Sigmoid colon (tissue), 7 donors: ENCODE measurements around the gene KCNK2. TPM values are rescaled to one million over a fixed set of nuclear protein-coding genes. Genes with fewer than 3 reads are reported as not detected.

Source experiments
- DNase-seq: peaks from one replicate; pipeline ENCODE4 v3.0.0-alpha.2; 2019
- H3K27ac ChIP-seq, 4 donors: fragments of 200-600 bp; sonication (generic); one replicate each; pipeline ENCODE4 v1.5.1; 2016 to 2019; ENCODE audit warnings: mild to moderate bottlenecking in 1 of 4
- H3K27me3 ChIP-seq, 3 donors: fragments of 200-600 bp; sonication (generic); one replicate each; pipeline ENCODE4 v1.5.1; 2019; ENCODE audit warnings: mild to moderate bottlenecking in 1 of 3
- H3K36me3 ChIP-seq, 4 donors: fragments of 200-600 bp; sonication (generic); one replicate each; pipeline ENCODE4 v1.5.1; 2016 to 2019
- H3K4me1 ChIP-seq, 4 donors: fragments of 200-600 bp; sonication (generic); one replicate each; pipeline ENCODE4 v1.5.1; 2017 to 2019
- H3K4me3 ChIP-seq, 4 donors: fragments of 200-600 bp; sonication (generic); one replicate each; pipeline ENCODE4 v1.5.1; 2017 to 2019; ENCODE audit warnings: mild to moderate bottlenecking in 2 of 4, moderate library complexity in 1 of 4
- H3K9me3 ChIP-seq, 4 donors: fragments of 200-600 bp in 3 of 4; sonication (generic) in 3 of 4; one replicate each; pipeline versions ENCODE4 v1.5.1 to v1.6.1; 2013 to 2019
- CTCF ChIP-seq, 4 experiments: fragments of 450-650 bp in 3 of 4; fragments of 200-600 bp in 1 of 4; IDR thresholded peaks; one replicate each; pipeline ENCODE4 v1.5.1; 2016 to 2019; ENCODE audit warnings: antibody characterized with exemption in 4 of 4, mild to moderate bottlenecking in 3 of 4, moderate library complexity in 2 of 4
- EP300 ChIP-seq, 4 donors: sonication (generic); formaldehyde crosslinking; IDR thresholded peaks; one replicate each; pipeline ENCODE4 v1.6.1; 2017; ENCODE audit warnings: antibody characterized with exemption in 4 of 4
- POLR2A ChIP-seq, 2 donors: fragments of 450-650 bp; IDR thresholded peaks; one replicate each; pipeline ENCODE4 v1.6.1; 2016; ENCODE audit warnings: antibody characterized with exemption in 2 of 2, mild to moderate bottlenecking in 2 of 2, moderate library complexity in 2 of 2
- POLR2AphosphoS5 ChIP-seq, 4 donors: sonication (generic); formaldehyde crosslinking; IDR thresholded peaks; one replicate each; pipeline ENCODE4 v1.6.1; 2017; ENCODE audit warnings: antibody characterized with exemption in 4 of 4
- WGBS, 2 donors: extraction: QIAGEN DNeasy Blood & Tissue Kit; methylation state at CpG; one replicate each; pipeline ENCODE4 v1.1.7; 2013; 5-methylcytosine and 5-hydroxymethylcytosine counted together
- intact Hi-C: fragments of 100-400 bp; cut with DNase I; formaldehyde crosslinking; loops from one replicate; pipeline ENCODE4 v1.15.1; 2023
- polyA plus RNA-seq, 3 donors: library from polyadenylated mRNA; stranded (reverse); fragments of 200-250 nt; gene quantifications; one replicate each; pipeline ENCODE4 v1.2.3, GENCODE V29; 2013
- total RNA-seq, 4 donors: library from RNA; depleted of rRNA; stranded (reverse); fragments of >200 nt; gene quantifications; one replicate each; pipeline ENCODE4 v1.1.0, GENCODE V29; 2016
- donor health status: healthy with polysubstance abuse.
- donor health status: Bipolar disorder and iron deficiency.
- donor health status: healthy.

The KCNK2 gene
- total and polyA plus RNA-seq, 7 donors = 0.25 to 3.3 (median 0.75) TPM; not detected in 1

- intact Hi-C loops = no loop called here
- Histone ChIP-seq H3K4me3 (no peak overlapping the region), H3K27ac (no peak overlapping the region), H3K9me3 (peaks cover 0 to 2% (median 0%) of the 10 kb centered on the region in 4 donors), H3K4me1 (no peaks in the 10 kb centered on the region), H3K36me3 (no peaks in the 10 kb centered on the region), H3K27me3 (no peaks in the 10 kb centered on the region)
- DNase-seq = no peak
- WGBS, 2 donors = 51 to 62% methylated on average over 3 of the region's 3 CpGs
- TF ChIP-seq POLR2AphosphoS5 (IDR thresholded peaks at IDR 0.05) (no peak), EP300 (IDR thresholded peaks at IDR 0.05) (no peak), POLR2A (IDR thresholded peaks at IDR 0.05) (no peak), CTCF (IDR thresholded peaks at IDR 0.05) (no peak)
These were observed 21.7 kb downstream of the KCNK2 start for GRCh38 chr1:215104283-215104682.

- Histone ChIP-seq H3K27me3 (no peaks in the 10 kb centered on the region), H3K36me3 (no peaks in the 10 kb centered on the region), H3K27ac (no peak overlapping the region), H3K4me3 (no peak overlapping the region), H3K9me3 (peaks cover 0 to 2% (median 0%) of the 10 kb centered on the region in 4 donors), H3K4me1 (no peaks in the 10 kb centered on the region)
- 87 to 91% methylated on average over 2 of the region's 2 CpGs for WGBS, 2 donors
- intact Hi-C loops = no loop called here
- no peak for DNase-seq
- TF ChIP-seq POLR2AphosphoS5 (IDR thresholded peaks at IDR 0.05) (no peak), EP300 (IDR thresholded peaks at IDR 0.05) (no peak), POLR2A (IDR thresholded peaks at IDR 0.05) (no peak), CTCF (IDR thresholded peaks at IDR 0.05) (no peak)
These were observed 23.5 kb downstream of the KCNK2 start for GRCh38 chr1:215106067-215106466.

- no peak for TF ChIP-seq POLR2A (IDR thresholded peaks at IDR 0.05)
- TF ChIP-seq EP300 (IDR thresholded peaks at IDR 0.05) = no peak
- TF ChIP-seq CTCF (IDR thresholded peaks at IDR 0.05) = no peak
- TF ChIP-seq POLR2AphosphoS5 (IDR thresholded peaks at IDR 0.05) = no peak
- no peaks in the 10 kb centered on the region for H3K4me1 ChIP-seq
- DNase-seq = no peak
- WGBS, 2 donors = 72 to 85% methylated on average over 5 of the region's 5 CpGs
- peaks cover 0 to 2% (median 0%) of the 10 kb centered on the region in 4 donors for H3K9me3 ChIP-seq
- intact Hi-C loops = no loop called here
- no peak overlapping the region for H3K4me3 ChIP-seq
- H3K36me3 ChIP-seq = no peaks in the 10 kb centered on the region
- no peak overlapping the region for H3K27ac ChIP-seq
- no peaks in the 10 kb centered on the region for H3K27me3 ChIP-seq
These were observed 26.6 kb downstream of the KCNK2 start for GRCh38 chr1:215109171-215109570.

GRCh38 chr1:215111916-215112315 is 29.4 kb downstream of the KCNK2 start:
- H3K27me3 ChIP-seq = no peaks in the 10 kb centered on the region
- no peak for DNase-seq
- H3K27ac ChIP-seq = no peak overlapping the region
- WGBS, 2 donors = 86 to 91% methylated on average over 3 of the region's 3 CpGs
- no peaks in the 10 kb centered on the region for H3K36me3 ChIP-seq
- peaks cover 0 to 2% (median 0%) of the 10 kb centered on the region in 4 donors for H3K9me3 ChIP-seq
- TF ChIP-seq POLR2A (IDR thresholded peaks at IDR 0.05) = no peak
- no peak for TF ChIP-seq EP300 (IDR thresholded peaks at IDR 0.05)
- no peak for TF ChIP-seq CTCF (IDR thresholded peaks at IDR 0.05)
- no peak for TF ChIP-seq POLR2AphosphoS5 (IDR thresholded peaks at IDR 0.05)
- H3K4me1 ChIP-seq = no peaks in the 10 kb centered on the region
- no peak overlapping the region for H3K4me3 ChIP-seq
- intact Hi-C loops = no loop called here

GRCh38 chr1:215113776-215114153 is 31.2 kb downstream of the KCNK2 start:
- no peaks in the 10 kb centered on the region for H3K36me3 ChIP-seq
- no peaks in the 10 kb centered on the region for H3K4me1 ChIP-seq
- H3K27ac ChIP-seq = no peak overlapping the region
- TF ChIP-seq CTCF (IDR thresholded peaks at IDR 0.05) (no peak), POLR2AphosphoS5 (IDR thresholded peaks at IDR 0.05) (no peak), EP300 (IDR thresholded peaks at IDR 0.05) (no peak), POLR2A (IDR thresholded peaks at IDR 0.05) (no peak)
- DNase-seq = no peak
- intact Hi-C loops = no loop called here
- H3K9me3 ChIP-seq = no peaks in the 10 kb centered on the region
- H3K27me3 ChIP-seq = no peaks in the 10 kb centered on the region
- no peak overlapping the region for H3K4me3 ChIP-seq
- WGBS, 2 donors = 78 to 89% methylated on average over 3 of the region's 3 CpGs
